Stimulated activated CD4-positive, alpha-beta T cell treated with anti-CD3 and anti-CD28 coated beads, Interleukin-1b, Interleukin-23, amount 100 ng/mL, for 1 hour (primary cell): ENCODE results near the gene FTO.

ENCODE experiments used
- DNase-seq, 2 donors: peaks; one replicate each; pipeline ENCODE4 v3.0.0-alpha.2; 2020; ENCODE audit warnings: low read depth in 2 of 2

The FTO gene

DNA sequence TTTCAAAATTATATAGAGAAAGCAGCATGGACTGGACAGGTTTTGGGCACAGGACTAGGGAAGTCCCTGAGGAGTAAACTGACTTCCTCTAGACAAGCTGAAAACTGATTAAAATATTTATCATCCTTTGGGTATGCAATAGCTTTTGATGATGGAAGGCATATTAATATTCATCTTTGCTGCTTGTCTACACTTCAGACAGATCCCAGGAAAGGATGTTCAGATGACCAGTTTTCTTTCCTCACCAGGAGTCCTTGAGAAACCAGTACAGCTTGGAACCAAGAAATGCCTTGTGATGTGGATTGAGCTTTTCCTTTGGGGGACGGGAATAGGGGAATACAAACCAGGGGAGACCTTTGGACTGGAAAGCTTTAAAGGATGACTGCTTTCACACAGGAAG lies 195.5 kb downstream of the FTO start:
- no peak for DNase-seq

DNA sequence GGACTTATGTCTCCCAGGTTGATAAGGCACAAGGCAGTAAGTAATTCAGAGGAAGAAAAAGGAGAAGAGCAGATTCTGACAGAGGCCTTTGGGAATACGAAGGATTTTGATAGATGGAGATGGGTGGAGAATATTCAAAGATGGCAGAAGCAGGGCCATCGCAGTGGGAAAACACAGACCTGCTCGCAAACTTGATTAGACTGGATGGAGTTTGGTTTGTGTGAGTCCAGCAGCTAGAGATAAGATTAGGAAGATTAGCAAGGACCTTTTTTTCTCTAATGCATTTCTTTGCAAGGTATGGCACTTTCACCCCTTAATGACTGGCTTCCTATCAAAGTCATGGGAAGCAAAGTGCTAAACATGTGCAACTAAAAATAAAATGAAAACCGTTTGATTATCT lies 196.7 kb downstream of the FTO start:
- no peak for DNase-seq

DNA sequence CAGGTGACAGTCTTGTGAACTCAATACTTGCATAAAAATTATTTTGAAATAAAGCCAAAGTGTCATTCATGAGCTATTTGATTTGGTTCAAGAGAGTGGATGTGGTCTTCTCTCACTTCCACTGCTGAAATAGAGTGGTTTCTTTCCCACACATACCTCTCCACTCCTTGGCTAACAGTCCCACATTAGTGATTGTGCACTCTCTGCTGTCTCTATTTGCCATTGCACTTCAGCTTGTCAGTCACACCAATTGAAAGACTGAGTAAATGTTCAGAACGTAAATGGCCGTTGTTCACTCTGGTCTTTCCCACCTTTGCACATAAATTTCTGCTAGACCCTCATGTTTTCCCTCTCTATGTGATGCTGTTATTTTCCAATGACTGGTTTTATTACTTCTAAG lies 197.5 kb downstream of the FTO start:
- DNase-seq = no peak

DNA sequence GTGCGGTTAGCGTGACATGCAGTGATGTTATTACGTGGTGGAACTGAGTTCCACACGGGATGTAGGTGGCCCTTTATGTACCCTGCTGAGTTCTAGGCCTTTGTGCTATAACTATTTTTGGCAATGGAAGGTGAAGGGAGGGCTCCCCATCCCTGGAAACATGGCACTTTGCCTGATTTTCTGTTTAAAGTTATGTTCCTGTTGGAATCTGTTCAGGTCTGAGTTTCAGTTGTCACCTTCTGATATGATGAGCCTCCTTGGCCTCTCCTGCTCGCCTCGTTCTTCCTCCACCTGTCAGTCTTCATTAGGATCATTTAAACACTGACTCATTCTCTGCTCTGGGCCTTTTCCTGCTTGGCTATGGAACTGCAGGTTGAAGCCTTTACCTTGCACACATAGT lies 200.6 kb downstream of the FTO start:
- no peak for DNase-seq

DNA sequence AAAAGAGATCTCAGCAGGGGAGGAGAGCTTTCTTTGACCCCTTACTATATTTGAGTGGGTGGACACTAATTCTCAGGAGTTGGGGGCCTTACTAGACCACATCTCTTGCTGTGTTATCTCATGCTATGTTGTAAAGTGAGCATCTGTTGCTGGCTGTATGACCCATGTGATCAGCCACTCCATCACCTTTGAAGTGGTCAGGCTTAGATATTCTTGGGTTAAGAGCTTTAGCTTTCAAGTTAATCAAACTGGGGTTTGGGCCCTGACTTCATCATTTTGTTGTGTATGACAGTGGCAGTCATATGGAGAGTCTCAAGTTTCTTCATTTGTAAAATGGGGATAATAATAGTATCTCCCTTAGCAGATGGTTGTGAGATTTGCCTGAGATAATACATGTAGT lies 201.1 kb downstream of the FTO start:
- DNase-seq = no peak

DNA sequence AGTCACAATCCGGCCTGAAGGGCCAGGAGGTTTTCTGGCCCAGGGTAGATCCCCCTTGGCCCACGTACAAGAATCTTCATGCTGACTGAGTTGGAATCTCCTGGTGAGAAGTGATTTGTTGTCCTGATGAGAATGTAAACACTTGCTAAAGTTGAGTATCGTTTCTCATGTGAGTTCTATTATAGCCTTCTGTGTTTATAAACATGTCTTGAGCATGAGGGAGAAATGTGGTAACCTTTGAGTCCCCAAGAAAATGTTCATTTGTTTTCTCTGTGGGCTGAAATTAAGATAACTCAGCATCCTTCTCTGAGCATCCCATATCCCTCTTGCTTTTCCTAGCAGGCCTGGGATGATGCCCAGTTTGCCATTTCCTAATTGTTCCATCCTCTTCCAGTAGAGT lies 204.8 kb downstream of the FTO start:
- DNase-seq = no peak

DNA sequence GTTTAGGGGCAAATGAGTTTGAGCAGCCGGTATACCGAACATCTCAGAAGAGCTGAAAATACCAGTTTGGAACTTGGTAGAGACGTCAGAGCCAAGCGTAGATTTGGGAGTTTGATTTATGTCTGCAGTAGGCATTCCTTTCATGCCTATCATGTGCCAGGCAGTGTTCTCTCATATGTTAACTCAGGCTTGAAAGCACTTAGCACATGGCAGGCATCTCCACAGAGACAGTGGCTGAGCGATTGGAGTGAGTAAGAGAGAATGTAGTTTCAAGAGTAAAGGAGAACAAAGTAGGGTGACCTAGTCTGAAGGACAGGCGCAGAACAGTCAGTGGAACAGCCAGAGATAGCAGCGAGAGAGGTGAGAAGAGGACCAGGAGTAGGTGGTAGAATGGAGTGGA lies 207.0 kb downstream of the FTO start:
- DNase-seq = no peak

DNA sequence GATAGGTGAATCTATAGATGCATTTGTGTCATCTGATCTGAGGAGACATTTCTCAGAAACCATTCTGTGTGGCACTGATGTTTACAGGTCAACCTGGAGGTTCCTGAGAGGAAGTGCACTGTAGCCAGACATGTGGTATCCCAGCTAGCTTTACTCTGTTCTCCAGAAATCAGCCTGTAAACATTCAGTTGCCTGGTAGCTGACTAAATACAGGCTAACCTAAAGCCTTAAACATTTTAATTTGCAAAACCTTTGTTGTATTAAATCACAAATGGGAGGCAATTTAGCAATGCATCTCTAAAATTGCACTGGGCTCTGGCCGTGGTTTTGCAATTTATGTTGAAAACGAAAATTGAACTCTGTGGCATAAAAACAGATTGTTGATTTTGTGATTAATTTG lies 207.6 kb downstream of the FTO start:
- DNase-seq = no peak

DNA sequence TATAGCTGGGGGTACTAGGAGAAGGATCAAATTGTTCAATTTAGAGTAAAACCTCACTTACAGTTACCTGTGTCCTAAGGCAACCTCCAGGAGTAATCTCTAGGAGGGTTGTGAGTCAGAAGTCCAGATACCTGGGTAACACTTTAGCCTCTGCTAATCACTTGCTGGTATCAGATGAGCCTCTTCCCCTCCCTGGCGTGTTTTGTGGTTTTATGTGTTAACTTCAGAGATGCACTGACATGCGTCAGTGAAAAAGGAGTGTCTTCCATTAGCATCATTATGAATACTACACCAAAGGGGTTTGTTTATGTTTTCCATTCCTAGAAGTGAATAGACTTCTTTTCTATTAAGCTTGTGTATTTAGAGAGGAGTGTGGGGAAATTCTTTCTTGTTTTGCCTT lies 208.2 kb downstream of the FTO start:
- DNase-seq = no peak

DNA sequence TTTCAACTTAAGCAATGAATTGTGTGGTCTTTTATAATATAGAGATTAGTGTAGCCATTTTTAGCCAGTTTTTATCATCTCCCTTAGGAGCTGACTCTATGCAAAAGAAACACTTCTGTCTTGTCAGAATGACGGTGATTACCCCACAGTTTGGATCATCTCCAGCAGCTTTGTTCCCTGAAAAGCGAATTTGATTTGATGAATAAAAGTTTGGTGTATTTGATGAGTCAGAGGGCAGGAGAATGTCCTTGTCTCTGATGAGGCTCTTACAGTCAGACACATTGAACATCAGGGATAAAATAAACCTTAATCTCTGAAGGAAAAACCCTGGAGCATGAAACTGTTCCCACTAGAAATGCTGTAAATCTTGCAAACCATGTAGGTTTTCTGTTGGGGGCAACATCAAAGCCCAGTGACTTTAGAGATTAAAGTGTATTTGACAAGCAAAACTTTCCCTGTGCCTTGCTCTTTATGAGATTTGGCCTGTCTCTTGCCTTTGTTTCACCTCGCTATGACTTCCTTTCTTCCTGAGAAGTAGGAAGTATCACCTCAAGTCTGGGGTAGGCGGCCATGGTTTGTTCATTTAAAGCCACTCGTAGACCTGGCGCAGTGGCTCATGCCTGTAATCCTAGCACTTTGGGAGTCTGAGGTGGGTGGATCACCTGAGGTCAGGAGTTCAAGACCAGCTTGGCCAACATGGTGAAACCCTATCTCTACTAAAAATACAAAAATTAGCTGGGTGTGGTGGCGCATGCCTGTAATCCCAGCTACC lies 209.3 kb downstream of the FTO start:
- no peak for DNase-seq

DNA sequence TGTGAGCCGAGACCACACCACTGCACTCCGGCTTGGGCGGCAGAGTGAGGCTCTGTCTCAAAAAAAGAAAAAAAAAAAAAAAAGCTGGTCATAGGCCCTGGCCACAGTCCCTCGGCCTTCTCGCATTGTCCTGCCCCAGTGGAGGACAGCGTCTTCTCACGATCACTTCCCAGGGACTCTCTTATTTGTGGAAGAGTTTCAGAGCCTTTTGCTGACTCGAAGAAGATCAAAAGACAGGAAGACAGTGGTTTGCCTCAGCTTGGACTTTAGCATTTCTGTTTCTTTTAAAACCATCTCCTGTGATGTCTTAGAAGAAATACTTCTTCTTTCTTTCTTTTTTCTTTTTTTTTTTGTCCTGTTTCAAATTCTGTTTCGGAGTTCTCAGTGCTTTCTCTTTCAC lies 210.0 kb downstream of the FTO start:
- no peak for DNase-seq

DNA sequence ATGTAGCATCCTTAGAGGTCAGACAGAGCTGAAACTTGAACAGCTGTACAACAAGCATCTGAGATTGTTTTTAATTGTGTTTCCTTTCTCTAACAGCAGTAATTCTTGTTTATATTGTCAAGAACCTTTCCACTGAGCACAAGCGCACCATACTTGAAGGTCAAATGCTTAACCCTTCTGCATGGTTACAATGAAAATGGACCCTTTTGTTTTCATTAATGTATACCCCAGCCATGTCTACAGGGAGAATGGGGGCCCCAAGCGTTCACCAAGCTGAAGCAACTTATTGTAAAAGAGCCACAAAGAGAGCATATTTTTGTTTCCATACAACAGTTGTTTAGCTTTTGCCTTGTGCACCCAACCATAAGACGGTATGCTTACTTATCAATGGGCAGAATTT lies 210.8 kb downstream of the FTO start:
- DNase-seq = no peak

DNA sequence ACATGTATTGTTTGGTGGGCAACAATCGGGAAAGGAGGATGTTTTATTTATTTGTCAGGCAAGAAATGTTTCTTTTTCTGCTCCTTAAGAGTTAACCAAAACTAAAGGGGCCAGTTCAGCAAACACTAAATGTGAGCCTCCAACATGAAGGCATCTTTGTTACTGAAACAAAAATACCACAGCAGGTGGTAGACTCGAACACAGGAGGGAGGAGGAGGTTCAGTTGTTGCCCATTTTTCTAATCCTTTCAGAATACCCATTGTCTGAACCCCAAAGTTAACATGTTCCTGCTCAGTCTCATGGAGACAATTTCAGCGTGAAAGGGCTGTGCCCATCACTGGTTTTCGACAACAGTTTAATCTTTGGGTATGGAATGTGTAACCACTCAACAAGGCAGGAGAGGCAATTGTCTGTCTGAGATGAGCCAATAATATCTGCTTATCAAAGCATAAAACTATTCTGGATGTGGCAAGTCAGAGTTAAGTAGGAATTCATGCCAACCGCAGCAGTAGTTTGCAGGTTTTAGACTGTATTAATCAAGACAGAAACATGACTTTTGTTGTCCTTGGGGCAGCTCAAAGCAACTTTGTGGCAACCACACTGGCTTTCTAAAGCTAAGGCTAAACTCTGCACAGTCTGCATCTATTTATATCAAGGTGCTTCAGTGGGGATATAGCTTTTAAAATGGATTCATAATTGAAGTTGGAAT lies 211.7 kb downstream of the FTO start:
- no peak for DNase-seq

DNA sequence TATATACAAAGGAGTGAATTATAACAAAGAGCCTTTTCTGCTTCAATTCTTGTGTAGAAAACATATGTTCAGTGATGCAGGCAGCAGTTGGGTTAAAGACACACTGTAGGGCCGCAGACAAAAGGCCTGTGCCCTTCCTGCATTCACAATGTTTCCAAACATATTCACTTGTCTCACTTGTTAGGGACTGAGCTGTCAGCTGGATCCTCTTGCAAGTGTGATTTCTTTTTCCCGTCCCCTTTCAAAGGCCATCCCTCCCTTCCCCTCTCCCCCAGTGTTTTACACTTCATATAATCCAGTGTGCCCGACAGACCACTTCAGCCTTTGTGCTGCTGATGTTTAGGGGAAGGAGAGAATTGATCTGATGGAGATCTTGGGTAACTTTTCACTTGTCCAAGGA lies 217.0 kb downstream of the FTO start:
- no peak for DNase-seq

DNA sequence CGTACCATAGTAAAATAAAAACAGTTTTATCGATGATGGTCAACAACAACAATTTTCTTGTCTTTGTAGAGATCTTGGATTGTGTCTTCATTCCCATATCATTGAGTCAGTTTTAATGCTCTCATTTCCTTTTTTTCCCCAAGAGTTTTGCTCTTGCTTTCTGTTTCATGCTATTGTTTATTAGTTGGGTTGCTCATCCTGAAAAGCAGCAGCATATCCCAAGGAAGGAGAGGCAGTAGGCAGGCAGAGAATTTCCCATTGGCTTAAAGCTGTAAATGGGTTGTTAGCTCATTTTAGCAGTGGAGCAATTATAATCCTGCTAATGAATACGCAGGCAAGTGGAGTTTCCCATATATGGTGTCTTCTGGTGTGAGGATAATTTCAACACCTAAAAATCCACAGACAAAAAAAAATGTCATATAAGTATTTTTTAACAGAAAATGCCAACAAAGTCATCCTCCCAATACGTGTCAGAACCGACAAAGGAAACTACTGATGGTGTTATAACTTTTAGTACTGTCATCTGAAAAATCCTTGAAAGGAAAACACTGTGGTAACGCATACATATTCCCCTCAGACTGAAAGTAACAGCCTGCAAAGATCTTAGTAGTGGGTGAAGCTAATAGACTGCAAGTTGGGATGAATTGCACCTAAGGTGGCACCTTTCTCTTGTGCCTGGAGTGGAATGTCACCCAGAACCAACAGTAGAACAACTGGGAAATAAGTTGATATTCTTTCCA lies 218.3 kb downstream of the FTO start:
- no peak for DNase-seq

DNA sequence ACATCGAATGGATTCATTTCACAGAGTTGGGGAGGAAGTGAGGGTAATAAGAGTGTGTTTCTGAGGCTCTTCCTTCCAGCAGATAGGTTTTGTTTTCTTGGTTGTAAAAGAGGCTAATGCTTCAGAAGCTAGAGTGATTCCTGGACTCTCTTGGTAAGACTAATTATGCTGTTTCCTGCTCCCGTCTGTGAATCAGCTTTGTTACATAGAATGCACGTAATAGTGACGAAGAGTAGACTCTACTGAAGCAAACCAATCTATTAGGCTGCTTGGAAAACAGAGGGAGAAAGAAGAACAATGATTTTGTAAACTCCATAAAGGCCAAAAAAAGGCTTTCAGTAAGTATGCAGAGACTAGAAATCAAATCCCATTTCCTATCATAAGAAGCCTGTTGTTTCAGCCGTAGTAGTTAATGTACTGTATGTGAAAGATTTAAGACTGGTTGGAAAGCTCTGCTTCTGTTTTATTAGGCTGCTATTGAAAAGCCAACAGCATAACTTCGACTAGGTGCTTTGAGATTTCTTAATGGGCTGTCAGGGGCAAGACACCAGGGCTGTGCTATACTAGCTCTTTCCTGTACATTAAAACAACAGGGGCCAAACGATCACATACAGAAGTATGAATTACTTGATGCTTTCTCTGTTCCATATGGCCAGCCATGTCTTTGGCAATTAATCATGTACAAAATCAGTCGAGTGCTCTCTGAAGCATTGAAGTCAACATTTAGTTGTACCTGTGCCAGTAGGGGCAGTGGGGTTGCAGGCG lies 219.0 kb downstream of the FTO start:
- no peak for DNase-seq

DNA sequence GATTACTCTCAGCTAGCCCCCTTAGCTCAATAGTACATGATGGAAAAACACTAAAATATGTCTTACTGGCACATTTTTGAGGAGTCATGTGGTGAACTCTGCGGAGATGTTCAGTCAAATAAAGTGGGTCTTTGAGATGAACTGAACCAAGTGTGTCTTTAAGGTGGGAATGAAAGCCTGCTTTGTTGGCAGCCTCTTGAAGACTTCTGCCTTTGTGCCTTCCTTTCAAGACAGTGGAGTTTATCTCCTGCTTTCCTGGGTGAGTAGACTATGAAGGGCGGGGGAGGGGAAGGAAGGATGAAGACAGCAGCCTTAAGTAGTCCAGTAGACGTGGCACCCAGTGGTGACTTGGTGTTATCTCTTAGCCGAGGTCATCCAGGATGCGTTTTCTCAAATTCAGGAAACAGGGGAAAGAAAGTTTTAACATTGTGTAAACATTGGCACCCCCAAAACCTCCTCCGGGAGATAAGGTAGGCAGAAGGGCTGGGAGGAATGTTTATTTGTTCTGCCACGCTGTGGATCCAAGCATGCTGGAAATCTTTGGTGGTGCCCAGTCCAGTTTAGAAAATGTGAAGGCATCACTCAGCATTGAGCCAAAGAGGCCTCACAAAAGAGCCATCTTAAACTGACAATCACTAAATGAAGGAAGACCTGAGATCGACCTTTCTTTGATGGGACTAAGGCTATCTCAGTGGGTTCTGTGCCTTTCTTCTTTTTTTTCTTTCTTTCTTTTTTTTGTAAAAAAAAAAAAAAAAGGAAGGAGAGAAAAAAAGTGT lies 220.6 kb downstream of the FTO start:
- DNase-seq = no peak

DNA sequence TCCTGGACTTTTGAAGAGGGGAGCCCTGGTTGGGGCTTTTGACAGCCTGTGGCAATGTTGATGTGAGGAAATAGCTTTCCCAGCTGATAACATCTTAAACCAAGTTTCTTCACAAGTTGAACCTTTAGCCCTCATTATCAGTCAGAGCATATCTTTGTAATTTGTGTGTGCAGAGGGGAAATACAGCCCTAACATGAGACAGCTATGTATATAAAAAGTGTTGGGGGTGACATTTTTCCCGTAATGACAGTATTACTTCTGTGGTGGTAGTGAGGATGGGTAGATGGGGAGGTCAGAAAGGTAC lies 221.1 kb downstream of the FTO start:
- DNase-seq = no peak

DNA sequence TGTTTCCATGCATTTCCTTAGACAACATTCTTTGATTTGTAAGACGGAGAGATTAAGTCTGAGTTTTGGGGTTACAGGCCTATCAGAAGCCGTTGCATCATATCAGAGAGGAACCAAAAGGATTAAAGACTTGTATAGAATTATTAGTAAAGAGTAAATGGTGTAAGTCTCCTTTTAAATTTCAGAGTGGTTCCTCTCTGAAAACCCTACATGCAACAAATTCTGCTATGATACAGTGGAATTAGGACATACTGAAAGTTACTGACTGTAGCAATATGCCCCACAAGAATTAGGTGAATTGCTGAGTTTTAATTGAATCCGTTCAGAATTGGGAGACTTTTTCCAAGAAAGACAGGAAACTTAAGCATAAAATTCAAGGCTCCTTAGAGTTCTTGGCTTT lies 221.6 kb downstream of the FTO start:
- no peak for DNase-seq

DNA sequence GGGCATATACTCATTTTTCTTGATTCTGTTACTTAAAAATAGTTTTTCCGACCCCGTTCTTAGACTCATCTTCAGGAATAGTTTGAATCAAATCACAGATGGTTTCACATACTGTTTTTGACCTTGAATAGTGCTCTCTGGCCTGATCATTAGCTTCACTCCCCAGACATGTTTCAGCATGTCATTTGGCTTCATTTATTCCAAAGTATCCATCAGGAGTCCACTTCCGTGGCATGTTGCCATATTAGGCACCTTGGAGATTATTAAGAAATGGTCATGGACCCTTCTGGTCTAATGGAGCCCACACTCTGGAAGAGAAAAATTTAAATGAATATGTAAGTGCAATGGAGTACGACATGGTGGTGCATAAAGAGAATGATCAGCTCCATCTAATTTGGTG lies 222.3 kb downstream of the FTO start:
- DNase-seq = no peak

DNA sequence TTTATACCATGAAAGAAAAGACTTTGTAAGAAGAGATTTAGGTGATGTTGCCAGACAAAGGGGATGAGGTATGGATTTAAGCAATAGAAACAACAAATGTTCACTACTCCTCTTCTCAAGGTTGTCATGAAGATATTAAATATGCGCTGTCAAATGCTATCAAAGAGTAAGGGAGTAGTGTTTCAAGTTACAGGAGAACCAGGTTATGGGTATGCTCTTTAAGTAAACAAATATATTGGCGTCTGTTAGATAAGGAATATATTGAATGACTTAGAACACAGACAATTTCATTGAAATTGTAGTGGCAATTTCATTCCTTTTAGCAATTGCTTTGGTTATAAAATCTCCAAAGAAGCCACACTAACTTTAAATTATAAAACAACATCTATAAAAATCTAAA lies 229.0 kb downstream of the FTO start:
- DNase-seq = no peak

DNA sequence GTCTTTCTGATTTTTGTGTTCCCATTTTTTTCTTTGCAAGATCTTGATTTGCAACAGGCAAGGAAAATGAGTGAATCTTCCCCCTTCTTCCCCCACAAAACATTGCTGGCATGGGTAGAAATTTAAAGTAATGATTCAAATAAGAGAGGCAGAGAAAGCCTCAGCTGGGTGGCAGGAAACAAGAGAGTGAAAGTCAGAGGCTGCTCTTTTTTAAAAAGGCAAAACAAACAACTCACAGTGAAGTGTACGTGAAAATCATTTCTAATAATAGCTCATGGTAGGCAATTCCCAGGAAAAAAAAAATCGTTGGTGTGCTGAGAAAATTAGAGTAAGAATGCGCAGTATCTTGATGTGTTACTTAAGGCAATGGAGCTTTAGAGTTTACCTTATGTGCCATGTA lies 229.5 kb downstream of the FTO start:
- DNase-seq = no peak
